Left cardiac atrium (tissue), 4 donors: Measurements from ENCODE around the gene TOM1. TPM values are rescaled to one million over a fixed set of nuclear protein-coding genes. Genes with fewer than 3 reads are reported as not detected.
"Not testable (repeated sequence)": the region's sequence is repeated elsewhere in the genome, so short reads cannot be mapped to it uniquely, and the experiment has no call there.

ENCODE experiments used
- ATAC-seq, 2 donors: fragments of 200-7000 bp; cut with Tn5 transposase; one replicate each; pipeline ENCODE4 v1.9.1; 2020; ENCODE audit warnings: mild to moderate bottlenecking in 2 of 2, moderate library complexity in 2 of 2
- DNase-seq: peaks from one replicate; pipeline ENCODE4 v3.0.0-alpha.2; 2020
- intact Hi-C, 2 donors: fragments of 100-400 bp; cut with DNase I; formaldehyde crosslinking; loops; one replicate each; pipeline versions ENCODE4 v1.14.1 to v1.15.1; 2022 to 2023
- total RNA-seq, 2 donors: library from RNA; stranded (reverse); fragmentation: NEBNext Ultra II Directional; extraction: Animal tissue kit (Norgen Biotek cat#: 25700); gene quantifications; one replicate each; pipeline ENCODE4 v1.2.1, GENCODE V29; 2021
- donor health status: DM: no; HTN: yes; CAD: no.
- donor health status: DM: no; HTN: yes; CAD: no; lungs with severe emphysema.
- donor health status: DM: yes; HTN: yes; CAD: no.
- donor health status: Dilated cardiomyopathy.

Gene TOM1
- total RNA-seq, 2 donors from 2014 or later, result 45.1 to 57.9 TPM

DNA sequence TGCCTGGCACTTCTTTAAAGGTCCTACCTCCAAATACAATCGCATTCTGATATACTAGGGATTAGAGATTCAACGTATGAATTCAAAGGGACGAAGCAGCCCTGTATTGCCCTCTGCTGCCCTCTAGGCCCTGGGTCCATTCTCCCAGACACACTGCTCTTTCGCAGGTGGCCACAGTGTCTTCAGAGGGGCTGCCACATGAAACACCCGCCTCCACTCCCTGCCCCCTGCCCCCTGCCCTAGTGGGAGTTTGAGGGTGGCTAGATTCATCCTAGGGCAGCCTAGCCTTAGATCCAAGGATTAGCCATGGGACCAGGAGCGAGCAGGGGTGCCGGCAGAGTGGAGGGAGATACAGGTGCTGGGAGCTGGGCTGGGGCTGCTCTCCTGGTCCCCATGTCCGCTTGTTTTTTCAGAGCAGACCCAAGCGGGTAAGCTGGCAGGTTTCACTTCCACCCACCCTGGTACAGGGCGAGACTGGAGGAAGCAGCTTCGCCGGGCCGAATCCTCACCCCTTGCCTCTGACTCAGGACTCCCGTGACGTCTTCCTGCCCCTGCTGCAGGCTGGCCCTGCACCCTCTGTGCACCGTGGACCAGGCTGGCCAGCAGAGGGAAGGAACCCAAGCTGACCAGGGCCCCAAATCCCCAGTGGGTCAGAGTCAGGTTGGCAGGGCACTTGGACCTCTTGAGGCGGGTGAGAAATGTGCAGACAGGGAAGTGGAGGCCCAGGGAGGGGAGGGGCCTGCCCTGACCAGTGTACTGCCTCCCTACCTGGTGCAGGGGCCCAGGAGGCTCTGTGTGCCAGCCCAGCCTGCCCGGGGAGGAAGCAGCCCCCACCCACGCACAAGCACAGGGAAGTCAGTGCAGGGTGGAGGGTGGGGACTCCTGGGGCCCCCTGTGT, 52.8 kb downstream of the TOM1 start:
- peak; percentile 77 for DNase-seq
- intact Hi-C loops, result loop anchor here in 1 of 2 donors (10.0 kb wide), 1 partner anchor 232 kb away; no protein-coding TSS in a partner anchor

DNA sequence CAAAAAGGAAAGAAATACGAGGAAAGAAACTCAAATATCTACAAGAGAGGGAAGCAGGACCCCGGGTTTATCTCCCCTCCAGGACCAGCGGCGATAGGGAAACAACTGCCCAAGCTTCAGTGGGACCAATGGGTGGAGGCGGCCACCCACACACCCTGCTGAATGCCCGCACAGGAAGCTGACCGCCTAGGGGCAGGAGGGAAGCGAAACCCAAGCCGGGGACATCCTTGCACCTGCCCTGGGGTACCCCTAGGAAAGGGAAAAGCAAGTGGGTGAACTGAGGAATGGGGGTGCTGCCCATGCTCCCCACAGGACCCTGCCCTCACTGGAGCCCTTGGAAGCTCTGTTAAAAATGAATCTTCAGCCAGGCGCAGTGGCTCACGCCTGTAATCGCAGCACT, 53.6 kb downstream of the TOM1 start:
- ATAC-seq (no peak), DNase-seq (no peak)
- intact Hi-C loops, result loop anchor here in 1 of 2 donors (10.0 kb wide), 1 partner anchor 231 kb away; no protein-coding TSS in a partner anchor

More for the DNA sequence above, 52.8 kb downstream of the TOM1 start:
- ATAC-seq, result peak; percentile 25 to 44

DNA sequence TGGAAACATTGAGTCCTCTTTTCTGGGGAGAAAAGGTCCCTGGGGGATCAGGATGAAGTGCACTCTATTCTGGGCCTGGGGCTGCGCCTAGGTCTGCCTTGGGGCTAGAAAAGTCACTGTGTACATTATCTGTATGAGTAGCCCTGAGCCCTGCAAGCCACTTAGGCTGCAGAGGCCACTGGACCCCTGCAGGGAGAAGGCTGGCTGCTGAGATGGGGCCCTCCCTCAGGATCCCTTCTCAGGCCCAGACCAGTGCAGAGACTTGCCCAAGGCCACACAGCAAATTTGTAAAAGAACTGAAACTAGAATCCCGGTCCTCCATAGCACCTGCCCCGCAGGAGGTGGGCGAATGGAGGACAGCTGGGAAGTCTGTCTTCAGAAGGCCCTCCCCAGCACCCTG, 54.4 kb downstream of the TOM1 start:
- DNase-seq (no peak), ATAC-seq (no peak)
- intact Hi-C loops, result loop anchor here in 1 of 2 donors (10.0 kb wide), 1 partner anchor 231 kb away; no protein-coding TSS in a partner anchor

- ATAC-seq (no peak), DNase-seq (no peak)
- intact Hi-C loops, result loop anchor here in 1 of 2 donors (10.0 kb wide), 1 partner anchor 227 kb away; no protein-coding TSS in a partner anchor
These were observed 58.4 kb downstream of the TOM1 start for GRCh38 chr22:35357883-35358621.

DNA sequence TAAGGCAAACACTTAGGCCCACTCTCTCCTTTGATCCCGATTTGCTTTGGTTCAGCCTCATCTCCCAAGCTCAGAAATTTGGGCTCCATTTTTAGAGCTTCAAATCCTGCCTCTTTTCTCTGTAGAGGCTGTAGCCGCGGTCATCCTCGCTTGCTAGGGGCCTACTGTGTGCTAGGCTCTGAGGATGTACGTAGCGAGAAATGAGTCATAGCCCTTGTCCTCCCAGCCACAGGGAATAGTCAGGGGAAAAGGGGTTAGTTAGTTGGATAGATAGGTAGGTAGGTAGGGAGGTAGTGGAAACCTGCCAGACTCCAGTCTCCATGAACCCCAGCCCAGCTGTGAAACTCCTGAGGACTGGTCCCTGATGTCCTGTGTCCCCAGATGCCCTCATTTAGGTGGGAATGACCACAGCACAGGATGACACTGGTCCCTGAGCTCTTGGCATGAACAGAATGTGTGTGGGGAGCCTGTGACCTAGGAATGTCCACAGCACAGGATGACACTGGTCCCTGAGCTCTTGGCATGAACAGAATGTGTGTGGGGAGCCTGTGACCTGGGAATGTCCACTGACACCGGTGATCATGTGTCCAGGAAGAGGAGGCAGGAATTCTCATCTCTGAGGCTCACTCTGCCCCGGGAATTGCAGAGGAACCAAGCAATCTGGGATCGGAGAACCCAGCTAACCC, 59.8 kb downstream of the TOM1 start:
- intact Hi-C loops, result loop anchor here in 1 of 2 donors (10.0 kb wide), 1 partner anchor 225 kb away; no protein-coding TSS in a partner anchor
- DNase-seq, result no peak
- ATAC-seq, result no peak

DNA sequence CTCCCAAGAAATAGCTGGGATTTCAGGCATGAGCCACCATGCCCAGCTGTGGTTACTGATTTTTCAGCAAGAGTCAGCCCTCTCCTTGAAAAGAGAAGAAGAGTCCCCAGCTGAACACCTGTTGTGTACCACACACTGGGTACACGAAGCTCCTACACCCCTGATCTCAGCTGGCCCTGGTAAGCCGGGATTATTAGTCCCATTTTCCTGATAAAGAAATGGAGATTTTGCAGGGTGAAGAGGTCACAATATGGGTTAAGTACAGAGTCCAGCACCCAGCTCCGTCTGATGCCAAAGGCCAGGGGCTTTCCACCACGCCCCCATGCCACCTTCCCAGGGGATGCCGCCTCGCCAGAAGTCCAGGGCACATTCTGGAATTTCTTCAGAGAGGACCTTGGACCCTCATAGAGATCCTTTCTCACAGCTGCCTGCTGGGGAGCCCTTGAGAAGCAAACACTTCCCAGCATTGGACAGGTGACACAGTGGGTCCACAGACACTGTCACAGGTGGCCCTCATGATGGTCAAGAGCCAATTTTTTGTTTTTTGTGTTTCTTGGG, 61.4 kb downstream of the TOM1 start:
- no peak for DNase-seq
- ATAC-seq, result no peak
- intact Hi-C loops, result no loop called here

DNA sequence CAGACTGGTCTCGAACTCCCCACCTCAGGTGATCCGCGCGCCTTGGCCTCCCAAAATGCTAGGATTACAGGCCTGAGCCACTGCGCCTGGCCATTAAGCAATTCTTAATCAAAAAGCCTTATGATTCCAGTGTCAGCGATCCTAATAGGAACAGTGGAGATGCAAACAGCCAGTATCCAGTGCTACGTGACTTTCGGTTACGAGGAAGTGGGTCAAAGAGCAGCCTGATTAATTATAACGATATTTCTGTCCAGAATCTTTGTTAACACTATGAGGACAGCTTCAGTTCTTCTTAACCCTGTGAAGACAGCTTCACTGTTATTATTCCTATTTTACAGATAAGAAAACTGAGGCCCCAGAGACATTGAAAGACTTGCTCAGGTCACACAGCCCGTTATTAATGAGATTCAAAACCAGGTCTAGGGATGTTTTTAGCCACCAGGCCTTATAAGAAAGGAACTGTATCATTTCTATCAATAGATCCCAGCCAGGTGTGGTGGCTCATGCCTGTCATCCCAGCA, 63.9 kb downstream of the TOM1 start:
- DNase-seq (no peak), ATAC-seq (no peak)
- intact Hi-C loops, result no loop called here

DNA sequence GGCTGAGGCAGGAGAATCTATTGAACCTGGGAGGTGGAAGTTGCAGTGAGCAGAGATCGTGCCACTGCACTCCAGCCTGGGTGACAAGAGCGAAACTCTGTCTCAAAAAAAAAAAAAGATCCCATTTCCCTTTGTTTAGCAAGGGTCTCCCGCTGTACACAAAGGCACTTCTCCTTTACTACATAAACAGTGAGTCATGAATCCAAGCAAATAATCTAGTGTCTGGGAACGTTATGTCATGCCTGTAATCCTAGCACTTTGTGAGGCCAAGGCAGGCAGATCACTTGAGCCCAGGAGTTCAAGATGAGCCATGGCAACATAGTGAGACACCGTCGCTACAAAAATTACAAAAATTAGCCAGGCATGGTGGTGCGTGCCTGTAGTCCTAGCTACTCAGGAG, 64.5 kb downstream of the TOM1 start:
- DNase-seq, result not testable (repeated sequence)

GRCh38 chr22:35367331-35367886, 67.7 kb downstream of the TOM1 start:
- ATAC-seq, result peak in 1 of 2 donors; percentile 28
- DNase-seq, result no peak
- intact Hi-C loops, result no loop called here

More for the DNA sequence above, 64.5 kb downstream of the TOM1 start:
- intact Hi-C loops, result not testable (repeated sequence)
- peak; percentile 24 to 41 for ATAC-seq

- intact Hi-C loops, result no loop called here
- DNase-seq (no peak), ATAC-seq (no peak)
These were observed 68.7 kb downstream of the TOM1 start for GRCh38 chr22:35368386-35368785.

DNA sequence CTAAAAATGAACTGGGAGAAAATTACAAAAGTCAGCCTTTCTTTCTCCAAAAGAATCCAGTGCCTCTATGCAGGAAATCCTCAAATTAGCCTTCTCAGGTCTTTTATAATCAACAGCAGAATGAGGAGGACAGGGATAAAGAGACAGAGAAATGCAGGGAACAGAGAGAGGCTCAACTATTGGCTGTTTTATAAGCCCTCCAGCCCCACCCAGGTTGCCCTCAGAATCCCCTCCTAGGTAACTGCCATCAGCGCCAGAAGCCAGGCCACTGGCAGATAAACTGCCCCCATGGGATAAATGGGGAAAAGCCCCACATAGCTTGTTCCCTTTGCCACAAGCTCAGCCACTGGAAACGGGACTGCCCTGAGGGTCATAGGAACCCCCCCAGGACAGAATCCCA, 70.3 kb downstream of the TOM1 start:
- no peak for DNase-seq
- no peak for ATAC-seq
- intact Hi-C loops, result no loop called here

- no peak for ATAC-seq
- no peak for DNase-seq
- intact Hi-C loops, result no loop called here
These were observed 74.1 kb downstream of the TOM1 start for GRCh38 chr22:35373781-35374180.

DNA sequence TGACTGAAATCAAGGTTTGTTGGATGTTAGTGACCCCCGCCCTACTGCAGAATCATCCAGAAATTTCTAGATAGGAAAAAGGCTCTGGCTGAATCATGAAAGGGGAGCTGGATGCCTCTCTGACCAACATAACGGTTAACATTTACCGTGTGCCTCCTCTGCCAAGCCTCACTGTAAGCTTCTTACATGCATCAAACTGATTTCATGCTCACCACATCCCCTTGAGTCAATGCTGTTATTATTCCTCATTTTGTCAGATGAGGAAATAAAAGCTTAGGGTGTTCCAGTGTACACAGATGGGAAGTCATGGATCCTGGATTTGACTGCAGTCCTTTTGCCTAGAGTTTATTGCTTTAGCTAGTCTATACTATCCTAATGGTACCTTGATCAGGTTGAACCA, 75.3 kb downstream of the TOM1 start:
- DNase-seq, result no peak
- intact Hi-C loops, result no loop called here
- no peak for ATAC-seq

DNA sequence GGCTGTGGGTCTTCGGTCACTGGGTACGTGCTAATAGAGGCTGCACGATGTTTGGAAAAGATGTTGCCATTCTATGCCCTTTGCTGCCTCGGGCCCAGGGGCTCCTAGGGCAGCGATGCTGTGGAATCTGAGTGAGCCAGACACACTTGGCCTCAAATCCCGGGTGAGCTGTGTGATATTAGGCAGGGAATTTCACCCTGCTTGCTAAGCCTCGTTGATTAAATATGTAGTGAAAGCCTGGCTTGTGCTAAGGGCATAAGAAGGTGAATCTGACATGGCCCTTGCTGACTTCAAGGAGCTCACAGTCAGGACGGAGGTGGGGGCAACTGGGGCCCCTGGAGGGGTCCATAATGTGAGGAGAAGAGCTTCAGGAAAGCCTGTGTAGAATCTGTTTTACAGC, 75.8 kb downstream of the TOM1 start:
- ATAC-seq (no peak), DNase-seq (no peak)
- intact Hi-C loops, result no loop called here

GRCh38 chr22:35376728-35377472, 77.2 kb downstream of the TOM1 start:
- intact Hi-C loops, result no loop called here

GRCh38 chr22:35377735-35378134, 78.0 kb downstream of the TOM1 start:
- ATAC-seq (no peak), DNase-seq (no peak)
- intact Hi-C loops, result no loop called here

More at GRCh38 chr22:35376728-35377472, 77.2 kb downstream of the TOM1 start:
- DNase-seq (peak; percentile 94), ATAC-seq (peak; percentile 50 to 53)

DNA sequence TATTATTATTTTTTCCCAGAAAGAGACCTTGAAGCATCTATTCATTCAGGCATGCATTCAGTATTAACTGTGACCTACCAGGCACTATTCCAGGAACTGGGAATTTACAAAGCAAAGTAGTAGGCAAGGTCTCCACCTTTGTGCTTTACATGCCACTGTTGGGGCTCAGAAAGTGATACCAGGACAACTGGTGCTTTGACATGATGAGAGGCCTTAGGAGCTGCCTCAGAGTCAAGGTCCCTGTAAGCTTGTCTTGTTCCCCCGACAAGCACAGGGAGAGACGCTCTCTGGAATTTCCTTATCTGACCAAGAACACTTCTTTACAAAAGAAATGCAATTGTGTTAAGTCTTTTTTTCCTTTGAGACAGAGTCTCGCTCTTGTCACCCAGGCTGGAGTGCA, 78.9 kb downstream of the TOM1 start:
- DNase-seq, result no peak

More for the DNA sequence above, 78.9 kb downstream of the TOM1 start:
- no peak for ATAC-seq
- intact Hi-C loops, result no loop called here
